ENCODE results near the gene KLHDC3.
"Not testable (repeated sequence)": the region's sequence is repeated elsewhere in the genome, so short reads cannot be mapped to it uniquely, and the experiment has no call there.

The KLHDC3 gene

DNA sequence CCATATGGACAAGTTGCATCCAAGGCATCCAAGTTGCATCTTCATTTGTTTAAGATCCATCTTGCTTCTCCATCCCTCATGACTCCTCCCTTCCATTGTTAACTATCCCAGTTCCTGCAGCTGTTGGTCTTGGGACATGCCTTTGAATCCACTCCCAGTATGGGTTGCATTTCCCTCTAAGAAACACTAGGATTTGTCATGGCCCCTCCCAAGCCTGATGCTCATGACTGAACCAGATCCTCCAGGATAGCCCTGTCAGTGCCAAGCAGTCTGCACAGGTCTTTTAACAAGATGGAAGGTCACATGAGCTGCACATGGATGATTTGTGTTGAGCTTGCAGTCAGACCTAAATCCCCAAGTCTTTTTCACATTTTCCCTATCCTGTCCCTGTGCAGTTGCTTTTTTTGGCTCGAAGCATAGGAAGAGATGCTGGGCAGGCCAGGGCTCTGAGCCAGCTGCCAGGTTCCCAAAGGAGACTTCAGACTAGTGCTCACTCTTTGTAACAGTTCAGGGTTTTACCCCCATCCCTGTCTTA is 25.5 kb upstream of the KLHDC3 start:
- no peak for DNase-seq

DNA sequence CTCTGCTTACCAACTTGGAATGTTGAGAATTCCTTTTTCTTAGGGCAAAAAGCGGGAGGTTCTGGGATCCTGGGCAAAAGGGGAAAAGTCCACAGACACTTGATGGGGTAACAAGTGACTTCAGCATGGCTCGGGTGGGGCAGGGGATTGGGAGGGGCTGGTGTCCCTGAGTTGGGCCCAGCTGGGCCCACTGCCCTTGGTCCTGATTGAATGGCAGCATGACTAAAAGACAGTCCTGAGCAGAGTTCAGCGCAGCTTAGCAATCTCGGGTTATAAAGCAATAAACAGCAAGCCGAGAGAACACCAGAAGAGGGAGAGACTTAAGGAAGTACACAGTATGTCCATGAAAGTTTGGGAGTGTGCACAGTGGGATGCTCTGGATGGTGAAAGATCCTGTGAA is 24.1 kb upstream of the KLHDC3 start:
- no peak for DNase-seq

DNA sequence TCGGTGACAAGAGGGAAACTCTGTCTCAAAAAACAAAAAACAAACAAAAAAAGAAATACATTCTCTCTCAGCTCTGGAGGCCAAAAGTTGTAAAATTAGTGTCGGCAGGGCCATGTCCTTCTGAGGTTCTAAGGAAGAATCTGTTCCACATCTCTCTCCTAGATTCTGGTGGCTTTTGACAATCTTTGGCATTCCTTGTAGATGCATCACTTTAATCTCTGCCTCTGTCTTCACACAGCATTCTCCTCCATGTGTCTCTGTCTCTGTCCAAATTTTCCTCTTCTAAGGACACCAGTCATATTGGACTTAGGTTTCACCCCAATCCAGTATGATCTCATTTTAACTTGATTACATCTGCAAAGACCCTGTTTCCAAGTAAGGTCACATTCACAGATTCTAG is 20.6 kb upstream of the KLHDC3 start:
- DNase-seq, result no peak

DNA sequence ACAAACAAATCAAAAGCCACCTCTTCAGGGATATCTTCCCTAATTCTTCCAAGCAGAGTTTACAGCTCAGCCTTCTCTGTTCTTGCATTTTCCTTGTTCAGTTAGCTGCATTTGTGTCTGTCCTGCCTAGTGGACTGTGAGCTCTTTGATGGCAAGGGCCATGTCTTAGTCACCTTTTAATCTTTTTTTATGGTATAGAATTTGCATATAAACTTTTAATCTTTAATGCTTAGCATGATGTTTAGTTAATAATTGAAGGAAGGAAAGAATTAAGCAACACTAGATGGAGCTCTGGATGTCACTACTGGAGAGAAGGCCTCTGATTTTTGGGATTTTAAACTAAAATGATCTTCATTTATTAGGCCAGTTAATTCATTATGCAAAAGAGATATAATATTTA is 17.5 kb upstream of the KLHDC3 start:
- DNase-seq, result no peak

DNA sequence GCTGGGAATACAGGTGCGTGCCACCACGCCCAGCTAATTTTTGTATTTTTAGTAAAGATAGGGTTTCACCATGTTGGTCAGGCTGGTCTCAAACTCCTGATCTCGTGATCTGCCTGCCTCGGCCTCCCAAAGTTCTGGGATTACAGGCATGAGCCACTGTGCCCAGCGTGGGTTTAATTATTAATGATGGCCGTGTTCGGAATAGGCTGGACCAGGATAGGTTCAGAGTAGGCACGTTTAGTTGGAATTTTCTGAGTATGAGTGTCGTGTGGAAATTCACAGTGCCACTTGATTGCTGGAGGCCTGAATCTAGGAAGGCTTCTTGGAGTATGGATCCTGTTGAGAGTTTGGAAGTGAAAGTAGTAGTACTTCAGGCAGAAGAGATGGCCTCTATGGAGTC is 15.8 kb upstream of the KLHDC3 start:
- DNase-seq, result not testable (repeated sequence)

DNA sequence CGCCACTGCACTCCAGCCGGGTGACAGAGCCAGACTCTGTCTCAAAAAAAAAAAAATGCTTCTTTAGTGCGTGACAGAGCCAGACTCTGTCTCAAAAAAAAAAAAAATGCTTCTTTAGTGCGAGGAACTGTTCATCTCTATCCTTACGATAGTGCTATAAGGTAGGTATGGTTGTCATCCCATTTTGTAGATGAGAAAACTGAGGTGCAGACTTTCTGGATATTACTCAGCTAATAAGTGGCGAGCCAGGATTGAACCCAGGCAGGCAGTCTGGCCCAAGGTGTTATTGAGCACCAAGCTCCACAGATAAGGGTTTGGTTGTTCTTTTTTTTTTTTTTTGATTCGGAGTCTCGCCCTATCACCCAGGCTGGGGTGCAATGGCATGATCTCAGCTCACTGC is 12.2 kb upstream of the KLHDC3 start:
- DNase-seq, result no peak

DNA sequence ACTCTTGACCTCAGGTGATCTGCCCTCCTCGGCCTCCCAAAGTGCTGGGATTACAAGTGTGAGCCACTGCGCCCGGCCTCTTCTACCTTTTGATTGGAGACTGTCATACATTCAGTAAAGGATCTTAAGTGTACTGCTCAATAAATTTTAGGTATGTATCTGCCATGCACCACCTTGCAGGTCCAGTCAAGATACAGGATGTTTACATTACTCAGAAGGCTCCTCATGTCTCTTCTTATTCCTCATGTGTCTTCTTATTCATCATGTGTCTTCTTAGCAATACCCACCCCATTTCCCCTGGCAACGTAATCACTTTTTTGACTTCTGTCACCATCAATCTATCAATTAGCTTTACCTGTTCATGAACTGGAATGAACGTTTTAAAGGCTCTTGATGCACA is 8.2 kb upstream of the KLHDC3 start:
- no peak for DNase-seq

DNA sequence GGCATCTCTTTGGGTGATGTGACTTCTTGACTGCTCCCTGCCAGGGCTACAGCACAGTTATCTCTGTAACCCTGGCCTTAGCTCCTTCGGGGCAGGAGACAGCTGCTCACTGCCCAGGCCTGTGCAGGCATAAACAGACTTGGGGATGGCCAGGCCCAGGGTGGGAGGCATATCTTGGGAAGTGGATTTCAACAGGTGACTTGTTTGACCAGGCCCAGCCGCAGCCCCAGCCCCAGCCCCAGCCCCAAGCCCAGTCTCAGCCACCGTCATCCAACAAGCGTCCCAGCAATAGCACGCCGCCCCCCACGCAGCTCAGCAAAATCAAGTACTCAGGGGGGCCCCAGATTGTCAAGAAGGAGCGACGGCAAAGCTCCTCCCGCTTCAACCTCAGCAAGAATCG is 7.8 kb upstream of the KLHDC3 start:
- DNase-seq, result no peak

DNA sequence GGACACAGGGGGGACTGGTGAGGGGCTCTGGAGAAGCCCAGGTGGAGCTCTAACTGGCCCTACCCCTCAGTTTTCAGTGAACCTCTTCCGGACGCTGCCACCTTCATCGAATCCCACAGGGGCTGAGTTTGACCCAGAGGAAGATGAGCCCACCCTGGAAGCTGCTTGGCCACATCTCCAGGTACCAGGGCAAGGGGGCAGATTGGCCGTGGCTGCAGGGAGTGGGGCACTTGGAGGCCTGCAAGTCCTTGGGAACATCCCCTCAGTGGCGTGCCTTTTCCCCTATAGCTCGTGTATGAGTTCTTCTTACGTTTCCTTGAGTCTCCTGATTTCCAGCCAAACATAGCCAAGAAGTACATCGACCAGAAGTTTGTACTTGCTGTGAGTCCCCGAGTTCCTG is 6.9 kb upstream of the KLHDC3 start:
- no peak for DNase-seq

DNA sequence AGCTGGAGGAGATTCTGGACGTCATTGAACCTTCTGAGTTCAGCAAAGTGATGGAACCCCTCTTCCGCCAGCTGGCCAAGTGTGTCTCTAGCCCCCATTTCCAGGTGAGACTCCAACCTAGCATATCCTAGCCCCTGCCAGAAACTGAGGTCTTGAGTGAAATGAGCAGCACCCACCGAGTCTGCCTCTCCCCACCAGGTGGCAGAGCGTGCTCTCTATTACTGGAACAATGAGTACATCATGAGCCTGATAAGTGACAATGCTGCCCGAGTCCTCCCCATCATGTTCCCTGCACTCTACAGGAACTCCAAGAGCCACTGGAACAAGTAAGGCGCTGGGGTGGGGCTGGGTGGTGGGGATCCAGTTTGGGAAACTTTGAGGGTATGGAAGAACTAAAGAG is 4.9 kb upstream of the KLHDC3 start:
- peak; percentile 14 for DNase-seq

DNA sequence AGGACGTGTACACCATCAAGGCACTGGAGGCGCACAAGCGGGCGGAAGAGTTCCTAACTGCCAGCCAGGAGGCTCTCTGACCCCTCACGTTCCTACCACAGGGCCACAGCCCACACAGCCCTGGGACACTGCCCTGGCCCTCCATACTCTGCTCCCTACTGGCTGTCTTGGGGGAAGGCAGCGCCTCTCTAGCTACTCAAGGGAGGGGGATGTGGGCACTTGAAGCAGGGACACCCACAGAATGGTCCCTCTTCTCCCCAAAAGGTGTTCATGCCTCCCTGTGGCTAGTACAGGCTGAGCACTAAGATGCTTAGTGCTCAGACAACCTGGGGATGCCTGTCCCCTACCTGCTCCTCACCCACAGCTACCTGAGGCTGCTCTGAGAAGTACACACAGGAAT is 2.8 kb upstream of the KLHDC3 start:
- no peak for DNase-seq

DNA sequence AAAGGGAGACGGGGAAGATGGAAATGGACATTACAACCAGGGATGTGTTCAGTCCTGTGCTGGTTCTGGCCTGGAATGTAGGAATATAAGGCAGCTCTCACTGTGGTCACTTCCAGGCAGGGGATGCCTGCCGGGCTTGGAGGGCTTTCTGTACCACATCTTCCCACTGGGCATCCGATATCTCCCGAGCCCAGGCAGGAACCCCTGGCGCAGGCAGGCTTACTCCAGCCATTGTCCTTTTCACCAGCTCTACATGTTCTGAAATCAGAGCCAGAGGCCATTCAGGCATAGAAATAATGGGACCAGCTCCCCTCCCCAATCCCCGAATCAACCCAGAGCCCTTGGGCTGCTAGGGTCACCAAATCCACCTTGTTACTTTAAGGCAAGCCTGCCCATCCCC is 1.7 kb upstream of the KLHDC3 start:
- DNase-seq, result no peak

DNA sequence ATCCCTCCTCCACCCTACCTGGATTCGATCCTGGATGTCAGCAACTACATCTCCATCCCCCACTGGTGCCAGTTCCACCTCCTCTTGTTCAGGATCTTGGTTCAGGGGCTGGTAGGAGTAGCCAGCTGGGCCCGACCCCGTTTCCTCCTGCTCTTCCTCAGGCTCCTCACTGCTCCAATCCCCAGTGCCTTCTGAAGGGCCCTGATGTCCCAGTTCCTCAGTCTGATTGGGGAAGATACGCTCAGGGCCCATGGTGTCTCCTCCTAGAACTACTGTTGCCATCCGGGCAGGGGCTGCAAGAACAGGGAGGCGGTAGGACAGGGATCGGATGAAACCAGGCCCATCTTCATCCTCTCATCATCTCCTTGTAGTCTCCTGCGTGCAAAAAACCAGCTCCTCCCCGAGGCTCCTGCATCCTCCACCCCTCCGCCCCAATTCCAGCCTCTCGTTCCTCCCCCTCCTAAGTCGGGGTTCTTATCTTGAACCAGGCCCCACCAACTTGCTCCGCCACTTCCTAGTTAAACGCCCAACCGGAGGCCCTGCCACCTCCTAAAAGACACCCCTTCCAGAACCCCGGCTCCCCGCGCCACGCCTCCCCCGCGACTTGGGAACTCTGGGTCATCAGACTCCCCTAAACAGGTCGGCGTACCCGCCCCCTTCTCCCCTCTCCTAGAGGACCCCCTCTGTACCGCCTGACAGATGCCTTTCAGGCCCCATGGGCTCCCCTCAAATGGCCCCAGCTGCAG is 779 bp upstream of the KLHDC3 start:
- no peak for DNase-seq

DNA sequence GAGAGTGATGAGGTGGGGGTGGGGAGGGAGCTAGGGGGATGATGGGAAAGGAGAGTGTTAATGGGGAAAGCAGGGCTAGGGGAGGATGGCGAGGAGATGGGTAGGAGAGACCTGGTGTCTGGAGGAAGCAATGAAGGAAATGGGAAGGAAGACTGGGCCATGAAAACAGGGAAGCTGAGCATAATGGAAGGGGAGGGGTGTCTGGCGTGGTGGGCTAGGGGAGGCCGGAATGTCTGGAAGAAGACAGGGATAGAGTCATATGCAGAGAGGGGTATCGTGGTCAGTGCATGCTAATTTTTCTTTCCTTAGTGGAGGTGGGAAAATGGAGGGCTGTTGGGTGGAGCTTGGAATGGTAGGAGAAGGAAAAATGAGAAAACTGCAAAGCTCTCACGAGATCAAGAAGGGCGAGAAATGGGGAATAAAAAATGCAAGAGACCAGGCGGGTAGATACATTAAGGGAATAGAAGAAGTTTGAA is 423 bp downstream of the KLHDC3 start:
- no peak for DNase-seq

DNA sequence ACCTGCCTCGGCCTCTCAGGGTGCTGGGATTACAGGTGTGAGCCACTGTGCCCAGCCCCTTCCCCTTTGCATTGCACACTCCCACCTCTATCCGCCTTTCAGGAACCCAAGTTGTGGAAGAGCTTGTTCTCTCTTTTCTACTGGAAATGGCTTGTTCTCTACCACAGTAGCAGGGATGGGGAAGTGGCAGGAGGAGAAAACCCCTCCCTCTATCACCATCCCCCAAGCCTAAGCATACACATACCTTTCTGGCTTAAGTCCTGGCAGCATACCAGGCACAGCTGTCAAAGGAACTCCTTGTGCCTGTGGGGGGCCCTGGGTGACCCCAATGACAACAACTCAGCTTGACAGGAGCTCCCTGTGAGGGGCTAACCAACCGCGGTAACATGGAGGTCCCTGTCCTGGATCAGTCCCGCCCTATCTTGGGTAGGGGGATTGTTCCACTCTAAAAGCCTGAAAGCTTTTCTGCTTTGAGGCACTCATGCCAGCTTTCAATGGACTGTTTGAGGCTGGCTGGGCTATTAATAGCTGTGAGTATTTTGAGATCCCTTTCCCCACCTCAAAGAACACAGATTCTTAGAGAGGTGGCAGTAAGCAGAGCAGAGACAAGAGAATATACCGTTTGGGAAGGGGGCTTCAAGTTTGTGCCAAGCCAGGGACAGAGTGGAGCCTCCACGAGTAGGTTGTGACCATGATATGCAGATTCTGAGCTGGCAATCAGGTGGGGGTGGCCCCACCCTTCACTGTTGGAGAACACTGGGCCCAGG is 2.3 kb downstream of the KLHDC3 start:
- no peak for DNase-seq

DNA sequence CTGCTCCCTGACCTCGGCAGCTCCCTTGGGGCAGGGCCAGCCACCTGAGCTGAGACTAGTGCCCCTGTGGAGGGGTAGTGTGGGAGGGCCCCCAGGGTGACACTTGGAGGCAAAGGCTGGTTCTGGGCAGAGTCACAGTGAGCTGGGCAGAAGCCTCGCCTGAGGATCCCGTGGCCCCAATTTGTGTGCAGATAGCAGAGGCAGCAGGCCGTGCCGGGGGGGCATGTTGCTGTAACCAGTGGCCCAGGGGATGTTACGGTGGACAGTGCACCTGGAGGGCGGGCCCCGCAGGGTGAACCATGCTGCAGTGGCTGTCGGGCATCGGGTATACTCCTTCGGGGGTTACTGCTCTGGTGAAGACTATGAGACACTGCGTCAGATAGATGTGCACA is 2.9 kb downstream of the KLHDC3 start:
- no peak for DNase-seq

DNA sequence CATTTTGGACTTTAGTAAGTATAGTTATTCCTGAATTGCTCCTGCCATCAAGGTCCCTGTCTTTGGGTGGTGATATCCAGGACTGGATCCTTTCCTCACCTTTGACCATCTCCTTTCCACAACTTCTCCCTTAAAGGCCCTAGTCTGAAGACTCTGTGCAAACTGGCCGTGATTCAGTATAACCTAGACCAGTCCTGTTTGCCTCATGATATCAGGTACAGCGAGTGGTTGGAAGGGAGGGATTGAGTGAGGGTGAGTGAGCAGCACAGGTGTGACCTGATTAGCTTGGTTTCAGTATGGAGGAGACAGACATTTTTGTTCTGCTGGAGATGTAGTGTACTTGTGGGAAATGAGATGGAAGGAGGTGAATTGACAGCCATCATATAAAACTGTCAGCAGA is 5.1 kb downstream of the KLHDC3 start:
- DNase-seq, result no peak

DNA sequence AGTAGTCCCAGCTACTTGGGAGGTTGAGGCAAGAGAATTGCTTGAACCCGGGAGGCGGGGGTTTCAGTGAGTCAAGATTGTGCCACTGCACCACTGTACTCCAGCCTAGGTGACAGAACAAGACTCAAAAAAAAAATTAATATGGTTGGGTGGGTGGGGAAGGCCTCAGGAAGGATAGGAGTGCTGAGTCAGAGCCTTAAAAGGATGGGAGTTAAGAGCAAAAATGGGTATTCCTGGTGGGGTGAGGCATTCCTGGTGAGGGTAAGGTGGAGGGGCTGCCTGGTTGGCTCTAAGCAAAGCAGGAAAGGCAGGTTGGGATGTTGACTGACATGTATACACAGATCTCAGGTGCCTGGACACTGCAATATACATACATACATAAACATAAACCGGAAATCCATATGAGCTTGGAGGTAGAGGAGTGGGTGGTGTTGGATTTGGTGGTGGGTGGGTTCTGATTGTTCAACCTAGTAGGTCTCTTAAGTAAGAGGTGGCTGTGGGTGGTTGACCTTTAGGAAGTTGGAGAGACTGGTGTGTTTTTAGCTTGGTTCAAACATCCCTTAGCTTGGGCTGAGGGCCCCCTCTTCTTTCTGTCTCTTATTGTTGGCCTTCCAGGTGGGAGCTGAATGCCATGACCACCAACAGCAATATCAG is 6.1 kb downstream of the KLHDC3 start:
- DNase-seq, result no peak

DNA sequence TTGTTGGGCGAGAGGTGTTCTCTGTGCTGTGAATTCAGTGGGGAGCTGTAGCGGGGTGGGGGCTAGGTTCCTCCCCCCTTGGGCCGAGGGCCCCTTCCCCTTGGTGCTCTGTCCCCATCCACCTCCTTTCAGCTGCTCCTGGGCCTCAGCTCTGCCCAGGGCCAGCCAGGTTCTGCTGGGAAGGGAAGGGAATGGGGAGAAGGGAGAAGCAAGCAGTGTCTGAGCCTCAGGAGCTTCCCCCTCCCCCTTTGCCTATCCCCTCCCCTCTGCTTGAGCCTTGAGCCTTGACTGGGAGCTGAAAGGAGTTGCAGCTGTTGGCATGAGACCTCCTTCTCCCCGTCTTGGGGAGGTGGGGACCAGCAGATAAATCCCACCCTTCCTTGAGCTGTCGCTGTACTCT is 6.8 kb downstream of the KLHDC3 start:
- no peak for DNase-seq

DNA sequence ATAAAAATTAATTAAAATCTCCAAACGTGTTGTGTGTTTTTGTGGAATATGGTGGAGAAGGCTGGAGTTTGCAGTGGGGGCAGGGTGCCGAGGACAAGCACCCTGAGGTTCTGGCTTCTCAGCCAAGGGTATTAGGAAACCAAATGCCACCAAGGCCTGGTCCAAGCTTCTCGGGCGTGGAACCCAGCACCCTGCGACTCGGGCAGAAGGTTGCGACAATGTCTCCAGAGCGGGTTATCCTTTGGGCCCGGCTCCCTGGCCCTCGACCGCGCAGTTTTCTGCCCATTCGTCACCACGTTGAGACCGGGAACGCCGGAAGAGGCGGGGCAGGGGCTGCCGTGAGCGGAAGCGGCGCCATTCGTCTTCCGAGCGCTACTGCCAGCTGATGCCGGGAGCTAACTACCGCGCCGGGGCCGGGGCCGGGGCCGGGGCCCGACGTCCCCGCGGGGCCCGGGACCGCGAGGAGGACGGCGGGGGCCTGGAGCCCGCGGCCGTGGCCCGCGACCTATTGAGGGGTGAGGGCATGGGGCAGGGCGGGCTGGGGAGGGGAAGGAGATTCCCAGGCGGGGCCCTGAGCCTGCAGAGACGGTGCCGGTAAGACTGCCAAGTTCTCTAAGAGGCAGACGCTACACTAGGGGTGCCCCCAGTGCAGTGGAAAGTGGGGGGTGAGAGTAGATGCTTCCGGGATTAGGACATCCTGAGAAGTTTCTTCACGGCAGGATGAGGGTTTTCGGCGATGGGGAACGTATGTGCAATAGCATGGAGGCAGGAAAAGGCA is 7.4 kb downstream of the KLHDC3 start, which contains the start of gene RRP36:
Gene RRP36, plus strand, starts transcription at position 354 of the 778 bp plus-strand sequence. Its CDS starts 32 bp downstream, at position 386.
- DNase-seq, result peak; percentile 65

DNA sequence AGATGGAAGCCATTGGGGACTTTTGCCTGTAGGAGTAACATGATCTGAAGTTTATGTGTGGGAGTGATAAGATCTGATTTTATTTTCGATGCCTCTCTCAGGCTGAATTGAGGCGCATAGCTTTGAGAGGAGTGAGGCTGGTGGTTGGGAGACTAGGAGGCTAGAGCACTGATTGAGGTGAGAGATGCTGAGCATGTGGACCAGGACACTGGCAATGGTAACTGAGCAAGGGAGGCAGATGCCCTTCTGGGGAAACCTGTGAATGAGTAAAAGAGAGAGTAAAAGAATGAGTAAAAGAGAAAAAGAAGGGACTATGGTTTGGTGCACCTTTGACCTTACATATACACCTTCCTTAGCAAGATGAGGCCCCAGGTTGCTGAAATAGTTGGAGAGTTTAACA is 10.4 kb downstream of the KLHDC3 start:
- DNase-seq, result no peak

DNA sequence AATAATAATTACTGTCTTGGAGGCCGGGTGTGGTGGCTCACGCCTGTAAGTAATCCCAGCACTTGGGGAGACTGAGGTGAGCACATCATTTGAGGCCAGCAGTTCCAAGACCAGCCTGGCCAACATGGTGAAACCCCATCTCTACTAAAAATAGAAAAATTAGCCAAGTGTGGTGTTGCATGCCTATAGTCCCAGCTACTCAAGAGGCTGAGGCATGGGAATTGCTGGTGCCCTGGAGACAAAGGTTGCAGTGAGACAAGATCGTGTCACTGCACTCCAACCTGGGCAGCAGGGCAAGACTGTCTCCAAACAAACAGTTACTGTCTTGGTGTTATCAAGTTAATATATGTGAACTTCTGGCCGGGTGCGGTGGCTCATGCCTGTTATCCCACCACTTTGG is 12.3 kb downstream of the KLHDC3 start:
- no peak for DNase-seq

DNA sequence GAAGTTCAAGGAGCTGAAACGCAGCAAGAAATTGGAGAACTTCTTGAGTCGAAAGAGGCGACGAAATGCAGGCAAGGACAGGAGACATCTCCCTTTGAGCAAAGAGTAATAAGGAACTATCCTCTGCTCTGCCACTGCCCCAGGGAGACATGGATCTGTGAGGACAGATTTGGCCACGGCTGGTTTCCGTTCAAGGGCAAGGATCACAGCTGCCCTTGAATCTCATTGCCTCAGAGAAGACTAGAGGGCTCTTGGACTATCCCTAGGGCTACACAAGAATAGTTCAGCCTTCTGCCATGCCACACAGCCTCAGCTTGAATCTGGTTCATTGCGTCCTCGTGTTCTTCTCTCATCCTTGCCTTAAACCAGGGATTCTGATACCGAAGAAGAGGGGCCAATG is 15.1 kb downstream of the KLHDC3 start:
- no peak for DNase-seq

Measured in CD4-positive, alpha-beta T cell treated with Interleukin-4 for 4 hours (primary cell).